Measurements from ENCODE around the gene ENPP6.
"Not testable (repeated sequence)": the region's sequence is repeated elsewhere in the genome, so short reads cannot be mapped to it uniquely, and the experiment has no call there.

ENPP6 gene

GRCh38 chr4:184051262-184051661 is 166.4 kb downstream of the ENPP6 start:
- DNase-seq: not testable (repeated sequence)

GRCh38 chr4:184046148-184046547 is 171.5 kb downstream of the ENPP6 start:
- no peak for DNase-seq

GRCh38 chr4:184041156-184041555 is 176.5 kb downstream of the ENPP6 start:
- no peak for DNase-seq

GRCh38 chr4:184039963-184040383 is 177.7 kb downstream of the ENPP6 start:
- no peak for DNase-seq

Data from CD4-positive, alpha-beta T cell treated with Interferon alpha-2 for 1 hour (primary cell).